Ascending aorta (tissue), 2 donors: Measurements from ENCODE around the gene RIIAD1. TPM values are rescaled to one million over a fixed set of nuclear protein-coding genes. Genes with fewer than 3 reads are reported as not detected.
"Not testable (repeated sequence)": the region's sequence is repeated elsewhere in the genome, so short reads cannot be mapped to it uniquely, and the experiment has no call there.

Experiments used
- DNase-seq, 2 donors: peaks; one replicate each; pipeline ENCODE4 v3.0.0-alpha.2; 2019; ENCODE audit warnings: low spot score in 2 of 2
- H3K27ac ChIP-seq, 2 donors: fragments of 200-600 bp; sonication (generic); one replicate each; pipeline ENCODE4 v1.5.1; 2016 to 2017; ENCODE audit warnings: mild to moderate bottlenecking in 1 of 2
- H3K27me3 ChIP-seq: fragments of 200-600 bp; sonication (generic); one replicate; pipeline ENCODE4 v1.5.1; 2017
- H3K36me3 ChIP-seq, 2 donors: fragments of 200-600 bp; sonication (generic); one replicate each; pipeline ENCODE4 v1.5.1; 2016
- H3K4me1 ChIP-seq, 2 donors: fragments of 200-600 bp; sonication (generic); one replicate each; pipeline ENCODE4 v1.5.1; 2016 to 2017; ENCODE audit warnings: mild to moderate bottlenecking in 1 of 2
- H3K4me3 ChIP-seq, 2 donors: fragments of 200-600 bp; sonication (generic); one replicate each; pipeline ENCODE4 v1.5.1; 2016 to 2017; ENCODE audit warnings: mild to moderate bottlenecking in 1 of 2
- H3K9me3 ChIP-seq, 2 donors: fragments of 200-600 bp; sonication (generic); one replicate each; pipeline ENCODE4 v1.5.1; 2016
- intact Hi-C: fragments of 100-400 bp; cut with DNase I; formaldehyde crosslinking; loops from one replicate; pipeline ENCODE4 v1.15.1; 2023
- total RNA-seq: library from RNA; depleted of rRNA; stranded (reverse); fragments of >200 nt; gene quantifications from one replicate; pipeline ENCODE4 v1.1.0, GENCODE V29; 2016
- TF ChIP-seq, protein P1 (sequence below), 3 experiments: fragments of 200-600 bp in 2 of 3; fragments of 450-650 bp in 1 of 3; sonication (generic) in 2 of 3; IDR thresholded peaks; one replicate each; pipeline ENCODE4 v1.5.1; 2016 to 2019; ENCODE audit warnings: antibody characterized with exemption in 3 of 3, mild to moderate bottlenecking in 1 of 3, moderate library complexity in 1 of 3

RIIAD1 gene, protein sequence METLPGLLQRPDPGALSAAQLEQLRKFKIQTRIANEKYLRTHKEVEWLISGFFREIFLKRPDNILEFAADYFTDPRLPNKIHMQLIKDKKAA
- total RNA-seq = not detected

DNA sequence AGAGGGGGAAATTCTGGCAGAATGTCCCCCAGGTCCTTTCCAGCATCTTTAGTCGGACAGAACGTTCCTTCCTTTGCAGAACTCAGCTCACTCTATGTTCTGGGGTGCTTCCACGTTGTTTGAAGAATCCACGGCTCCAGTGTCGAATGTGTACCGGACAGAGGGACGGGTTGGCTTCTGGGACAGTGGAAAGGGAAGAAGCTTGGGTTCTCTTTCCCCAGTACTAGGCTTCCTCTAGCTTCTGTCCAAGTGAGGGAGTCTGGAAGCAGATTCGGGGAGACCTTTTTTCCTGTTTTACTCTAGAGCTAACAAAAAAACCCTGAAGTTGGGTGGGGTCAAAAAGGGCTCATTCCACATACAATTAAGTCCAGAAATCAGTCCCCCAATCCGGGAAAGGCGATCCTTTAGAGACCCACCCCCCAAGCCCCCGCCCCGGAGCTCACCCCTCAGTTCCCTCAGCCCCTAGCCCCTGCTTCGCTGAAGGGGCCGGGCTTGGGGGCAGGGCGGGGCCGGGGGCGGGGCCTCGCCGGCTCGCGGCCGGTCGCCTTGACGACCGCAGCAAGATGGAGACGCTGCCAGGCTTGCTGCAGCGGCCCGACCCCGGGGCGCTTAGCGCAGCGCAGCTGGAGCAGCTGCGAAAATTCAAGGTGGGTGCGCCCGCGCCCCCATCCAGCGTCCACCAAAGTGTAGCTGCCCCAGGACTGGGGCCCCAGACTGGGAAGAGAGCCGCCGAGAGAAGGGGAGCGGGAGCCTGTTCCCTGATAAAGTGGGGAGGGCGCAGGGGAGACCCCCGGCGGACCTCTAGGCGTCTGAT, at the start of gene RIIAD1:
TSS of gene RIIAD1 (plus strand) at position 549 of the 814 bp plus-strand sequence. CDS start at position 564, 15 bp downstream.
- Histone ChIP-seq H3K36me3 (no peaks in the 10 kb centered on the region), H3K4me1 (peaks cover 6 to 7% of the 10 kb centered on the region in 2 donors), H3K27ac (peak within 1 kb of the TSS; percentile 73 to 78), H3K27me3 (peaks cover 11% of the 10 kb centered on the region), H3K9me3 (no peaks in the 10 kb centered on the region), H3K4me3 (peak within 1 kb of the TSS; percentile 65 to 82)
- peak in 1 of 2 donors; percentile 63 for DNase-seq
- intact Hi-C loops = loop anchor here (5.0 kb wide), 1 partner anchor 109 kb away; the partner anchor contains the start of gene SNX27
- TF ChIP-seq, protein P1, sequence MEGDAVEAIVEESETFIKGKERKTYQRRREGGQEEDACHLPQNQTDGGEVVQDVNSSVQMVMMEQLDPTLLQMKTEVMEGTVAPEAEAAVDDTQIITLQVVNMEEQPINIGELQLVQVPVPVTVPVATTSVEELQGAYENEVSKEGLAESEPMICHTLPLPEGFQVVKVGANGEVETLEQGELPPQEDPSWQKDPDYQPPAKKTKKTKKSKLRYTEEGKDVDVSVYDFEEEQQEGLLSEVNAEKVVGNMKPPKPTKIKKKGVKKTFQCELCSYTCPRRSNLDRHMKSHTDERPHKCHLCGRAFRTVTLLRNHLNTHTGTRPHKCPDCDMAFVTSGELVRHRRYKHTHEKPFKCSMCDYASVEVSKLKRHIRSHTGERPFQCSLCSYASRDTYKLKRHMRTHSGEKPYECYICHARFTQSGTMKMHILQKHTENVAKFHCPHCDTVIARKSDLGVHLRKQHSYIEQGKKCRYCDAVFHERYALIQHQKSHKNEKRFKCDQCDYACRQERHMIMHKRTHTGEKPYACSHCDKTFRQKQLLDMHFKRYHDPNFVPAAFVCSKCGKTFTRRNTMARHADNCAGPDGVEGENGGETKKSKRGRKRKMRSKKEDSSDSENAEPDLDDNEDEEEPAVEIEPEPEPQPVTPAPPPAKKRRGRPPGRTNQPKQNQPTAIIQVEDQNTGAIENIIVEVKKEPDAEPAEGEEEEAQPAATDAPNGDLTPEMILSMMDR (IDR thresholded peaks at IDR 0.05) = no peak

DNA sequence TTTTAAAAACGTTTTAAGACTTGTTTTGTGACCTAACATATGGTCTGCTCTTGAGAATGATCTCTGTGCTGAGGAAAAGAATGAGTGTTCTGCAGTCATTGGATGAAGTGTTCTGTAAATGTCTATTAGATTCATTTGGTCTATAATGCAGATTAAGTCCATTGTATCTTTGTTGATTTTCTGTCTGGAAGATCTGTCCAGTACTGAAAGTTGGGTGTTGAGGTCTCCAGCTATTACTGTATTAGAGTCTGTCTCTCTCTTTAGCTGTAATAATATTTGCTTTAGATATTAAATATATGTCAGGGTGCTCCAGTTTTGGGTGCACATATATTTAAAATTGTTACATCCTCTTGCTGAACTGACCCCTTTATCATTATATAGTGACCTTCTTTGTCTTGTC, 47.9 kb upstream of the RIIAD1 start:
- intact Hi-C loops = no loop called here

DNA sequence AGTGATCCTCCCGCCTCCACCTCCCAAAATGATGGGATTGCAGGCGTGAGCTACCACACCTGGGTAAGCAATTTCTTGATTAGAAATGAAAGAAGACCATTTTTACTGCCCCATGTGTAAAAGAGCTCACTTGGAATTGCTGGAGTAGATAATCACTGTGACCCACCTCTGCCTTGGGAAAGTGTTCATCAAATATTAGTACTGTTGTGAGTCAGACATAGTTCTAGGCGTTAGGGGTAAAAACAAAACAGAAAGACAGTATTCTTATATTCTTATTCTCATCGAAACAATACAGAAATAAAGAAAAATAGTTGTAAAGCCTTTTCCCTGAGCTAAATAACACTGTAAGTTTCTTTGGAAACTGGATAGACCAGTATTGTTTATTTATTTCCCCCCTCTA, 40.9 kb upstream of the RIIAD1 start:
- peak overlapping the region; percentile 58 to 71 for H3K27ac ChIP-seq
- intact Hi-C loops = loop anchor here (2.0 kb wide), 1 partner anchor 70 kb away; no protein-coding TSS in a partner anchor
- H3K4me1 ChIP-seq = peaks cover 0 to 5% of the 10 kb centered on the region in 2 donors

More for the DNA sequence above, 47.9 kb upstream of the RIIAD1 start:
- peaks cover 18 to 26% of the 10 kb centered on the region in 2 donors for H3K36me3 ChIP-seq
- no peaks in the 10 kb centered on the region for H3K4me1 ChIP-seq
- H3K27ac ChIP-seq = no peak overlapping the region
- no peaks in the 10 kb centered on the region for H3K9me3 ChIP-seq
- TF ChIP-seq, protein P1 (IDR thresholded peaks at IDR 0.05) = no peak
- DNase-seq = no peak
- H3K4me3 ChIP-seq = no peak overlapping the region
- H3K27me3 ChIP-seq = no peaks in the 10 kb centered on the region

GRCh38 chr1:151680826-151681225, 40.5 kb upstream of the RIIAD1 start:
- H3K27ac ChIP-seq = peak overlapping the region; percentile 58 to 71
- H3K4me3 ChIP-seq = peak overlapping the region in 1 of 2 donors; percentile 9
- H3K27me3 ChIP-seq = no peaks in the 10 kb centered on the region
- intact Hi-C loops = loop anchor here (2.0 kb wide), 1 partner anchor 70 kb away; no protein-coding TSS in a partner anchor
- peaks cover 0 to 15% of the 10 kb centered on the region in 2 donors for H3K36me3 ChIP-seq
- peaks cover 0 to 5% of the 10 kb centered on the region in 2 donors for H3K4me1 ChIP-seq
- TF ChIP-seq, protein P1 (IDR thresholded peaks at IDR 0.05) = no peak
- DNase-seq = no peak
- H3K9me3 ChIP-seq = no peaks in the 10 kb centered on the region

More for the DNA sequence above, 40.9 kb upstream of the RIIAD1 start:
- peaks cover 0 to 13% of the 10 kb centered on the region in 2 donors for H3K36me3 ChIP-seq
- H3K9me3 ChIP-seq = no peaks in the 10 kb centered on the region
- DNase-seq = no peak
- peak overlapping the region in 1 of 2 donors; percentile 9 for H3K4me3 ChIP-seq
- no peaks in the 10 kb centered on the region for H3K27me3 ChIP-seq
- TF ChIP-seq, protein P1 (IDR thresholded peaks at IDR 0.05) = no peak

- DNase-seq = no peak
- intact Hi-C loops = loop anchor here (2.0 kb wide), 1 partner anchor 71 kb away; no protein-coding TSS in a partner anchor
- Histone ChIP-seq H3K27ac (peak overlapping the region in 1 of 2 donors; percentile 58), H3K4me1 (peaks cover 0 to 5% of the 10 kb centered on the region in 2 donors), H3K9me3 (no peaks in the 10 kb centered on the region), H3K4me3 (no peak overlapping the region), H3K27me3 (no peaks in the 10 kb centered on the region), H3K36me3 (peaks cover 4 to 15% of the 10 kb centered on the region in 2 donors)
- TF ChIP-seq, protein P1 (IDR thresholded peaks at IDR 0.05) = no peak
These were observed 39.4 kb upstream of the RIIAD1 start for GRCh38 chr1:151681923-151682322.

GRCh38 chr1:151682901-151683300, 38.4 kb upstream of the RIIAD1 start:
- peaks cover 4 to 15% of the 10 kb centered on the region in 2 donors for H3K36me3 ChIP-seq
- DNase-seq, H3K9me3 ChIP-seq, H3K27me3 ChIP-seq, H3K4me1 ChIP-seq, H3K4me3 ChIP-seq, H3K27ac ChIP-seq, intact Hi-C loops: not testable (repeated sequence)
